Measurements from ENCODE around the gene TRIOBP.

GRCh38 chr22:37726241-37726887, 29.5 kb downstream of the TRIOBP start:
- TF ChIP-seq CTCF (IDR thresholded peaks at IDR 0.05) (no peak), POLR2A (IDR thresholded peaks at IDR 0.05) (no peak), POLR2AphosphoS5 (IDR thresholded peaks at IDR 0.05) (no peak)

Data from suprapubic skin (tissue), 4 donors.